ENCODE results near the gene WEE1.

- TF ChIP-seq POLR2A (IDR thresholded peaks at IDR 0.05; ENCODE audit: low read length) (no peak), GATA1 (IDR thresholded peaks at IDR 0.05; ENCODE audit: low read depth, low read length) (no peak)
Observed at GRCh38 chr11:9616858-9617257, 43.4 kb downstream of the WEE1 start.

Data from erythroblast (primary cell).